ENCODE data around the gene IKBKE.

GRCh38 chr1:206497774-206498173 lies 27.5 kb downstream of the IKBKE start:
- no peak for TF ChIP-seq CTCF (IDR thresholded peaks at IDR 0.05; ENCODE audit: low read depth, low read length)
- TF ChIP-seq EZH2phosphoT487 (IDR thresholded peaks at IDR 0.05; ENCODE audit: low read depth) = no peak
